HG03354 (cell line): ENCODE data around the gene NUDT19.

ENCODE experiments used
- ATAC-seq: cut with Tn5 transposase; IDR thresholded peaks from one replicate; pipeline ENCODE4 v1.9.1; 2021; ENCODE audit warnings: mild to moderate bottlenecking; ENCODE audit not compliant: unreplicated experiment, poor library complexity, severe bottlenecking

Gene NUDT19

GRCh38 chr19:32750441-32751055 is 58.9 kb downstream of the NUDT19 start:
- no peak for ATAC-seq

GRCh38 chr19:32751066-32751465 is 59.4 kb downstream of the NUDT19 start:
- ATAC-seq: no peak

- ATAC-seq: no peak
These were observed 65.6 kb downstream of the NUDT19 start for GRCh38 chr19:32757189-32757588.
